Mesenchymal stem cell (in vitro differentiated cells and primary cell): ENCODE measurements around the gene LRRC71.

Experiments used
- DNase-seq: peaks from one replicate; pipeline ENCODE4 v3.0.0-alpha.2; 2013
- H2AFZ ChIP-seq: one replicate; pipeline ENCODE4 v1.6.1; 2013; ENCODE audit warnings: low read depth, mild to moderate bottlenecking, control low read depth, inconsistent platforms, low read length, moderate library complexity
- H2AK5ac ChIP-seq: 2 replicates; pipeline ENCODE4 v1.6.1; 2013; ENCODE audit warnings: low read length, moderate library complexity, mild to moderate bottlenecking, inconsistent platforms; ENCODE audit not compliant: severe bottlenecking
- H2BK120ac ChIP-seq: one replicate; pipeline ENCODE4 v1.6.1; 2013; ENCODE audit warnings: low read depth, mild to moderate bottlenecking, inconsistent platforms, low read length, moderate library complexity
- H2BK12ac ChIP-seq, 2 experiments: one replicate each; pipeline ENCODE4 v1.6.1; 2013; ENCODE audit warnings: inconsistent platforms in 2 of 2, low read length in 2 of 2, mild to moderate bottlenecking in 2 of 2, moderate library complexity in 2 of 2, control low read depth in 1 of 2
- H2BK15ac ChIP-seq: one replicate; pipeline ENCODE4 v1.6.1; 2013; ENCODE audit warnings: mild to moderate bottlenecking, low read depth, inconsistent platforms; ENCODE audit not compliant: poor library complexity, severe bottlenecking
- H2BK5ac ChIP-seq: 2 replicates; pipeline ENCODE4 v1.6.1; 2013; ENCODE audit warnings: low read depth, mild to moderate bottlenecking, low read length, control low read depth, inconsistent platforms; ENCODE audit not compliant: poor library complexity, severe bottlenecking
- H3K14ac ChIP-seq, 2 experiments: one replicate each; pipeline ENCODE4 v1.6.1; 2013; ENCODE audit warnings: inconsistent platforms in 2 of 2, low read length in 2 of 2, control low read depth in 1 of 2, mild to moderate bottlenecking in 1 of 2, moderate library complexity in 1 of 2
- H3K18ac ChIP-seq, 2 experiments: one replicate each; pipeline ENCODE4 v1.6.1; 2013; ENCODE audit warnings: inconsistent platforms in 2 of 2, low read length in 2 of 2, control low read depth in 1 of 2, low read depth in 1 of 2, mild to moderate bottlenecking in 1 of 2
- H3K23ac ChIP-seq, 2 experiments: one replicate each; pipeline ENCODE4 v1.6.1; 2013; ENCODE audit warnings: inconsistent platforms in 2 of 2, low read length in 2 of 2, mild to moderate bottlenecking in 2 of 2, moderate library complexity in 2 of 2, control low read depth in 1 of 2
- H3K27ac ChIP-seq: 2 replicates; pipeline ENCODE4 v1.5.1; 2013; ENCODE audit warnings: mild to moderate bottlenecking, moderate library complexity, low read length, control low read depth, inconsistent platforms; ENCODE audit not compliant: poor library complexity, severe bottlenecking
- H3K27me3 ChIP-seq, 2 experiments: 2 replicates each; pipeline versions ENCODE4 v1.6.1 to v1.7.0; 2013; ENCODE audit warnings: low read length in 2 of 2, mild to moderate bottlenecking in 2 of 2, moderate library complexity in 2 of 2, control low read depth in 1 of 2, inconsistent platforms in 1 of 2; ENCODE audit not compliant: control insufficient read depth in 1 of 2, insufficient read depth in 1 of 2
- H3K36me3 ChIP-seq, 2 experiments: 2 replicates each; pipeline versions ENCODE4 v1.6.1 to v1.7.0; 2013; ENCODE audit warnings: low read length in 2 of 2, control low read depth in 1 of 2, inconsistent platforms in 1 of 2, low read depth in 1 of 2, mild to moderate bottlenecking in 1 of 2; ENCODE audit not compliant: insufficient read depth in 2 of 2, control insufficient read depth in 1 of 2
- H3K4ac ChIP-seq, 2 experiments: one replicate each; pipeline ENCODE4 v1.6.1; 2013; ENCODE audit warnings: inconsistent platforms in 2 of 2, low read length in 2 of 2, mild to moderate bottlenecking in 2 of 2, moderate library complexity in 2 of 2, control low read depth in 1 of 2, low read depth in 1 of 2
- H3K4me1 ChIP-seq: 2 replicates; pipeline ENCODE4 v1.6.1; 2013; ENCODE audit warnings: low read depth, low read length, control low read depth; ENCODE audit not compliant: control insufficient read depth, insufficient read depth
- H3K4me2 ChIP-seq: 2 replicates; pipeline ENCODE4 v1.6.1; 2013; ENCODE audit warnings: low read length, mild to moderate bottlenecking, inconsistent platforms; ENCODE audit not compliant: poor library complexity, severe bottlenecking
- H3K4me3 ChIP-seq, 2 experiments: 2 replicates each; pipeline versions ENCODE4 v1.5.1 to v1.7.0; 2013; ENCODE audit warnings: low read length in 2 of 2, mild to moderate bottlenecking in 2 of 2, control low read depth in 1 of 2, low read depth in 1 of 2; ENCODE audit not compliant: insufficient read depth in 1 of 2
- H3K79me1 ChIP-seq: replicated peaks from 2 replicates; pipeline ENCODE4 v1.6.1; 2013; ENCODE audit warnings: mild to moderate bottlenecking, control low read depth, low read length, inconsistent platforms; ENCODE audit not compliant: poor library complexity, severe bottlenecking
- H3K9ac ChIP-seq: 2 replicates; pipeline ENCODE4 v1.7.0; 2013; ENCODE audit warnings: mild to moderate bottlenecking, low read length, moderate library complexity
- H3K9me3 ChIP-seq: 2 replicates; pipeline ENCODE4 v1.7.0; 2013; ENCODE audit warnings: mild to moderate bottlenecking, low read length; ENCODE audit not compliant: control insufficient read depth
- H4K8ac ChIP-seq: one replicate; pipeline ENCODE4 v1.6.1; 2013; ENCODE audit warnings: inconsistent platforms, mild to moderate bottlenecking, low read length, moderate library complexity
- H4K91ac ChIP-seq: one replicate; pipeline ENCODE4 v1.6.1; 2013; ENCODE audit warnings: mild to moderate bottlenecking, low read length, inconsistent platforms
- WGBS: methylation state at CpG from one replicate; pipeline ENCODE4 v1.1.7; 2013; ENCODE audit warnings: mixed read lengths; 5-methylcytosine and 5-hydroxymethylcytosine counted together

LRRC71 gene

GRCh38 chr1:156908955-156909354, 11.5 kb upstream of the LRRC71 start:
- WGBS = 94% methylated on average over 9 of the region's 10 CpGs
- no peak overlapping the region for H2BK12ac ChIP-seq
- peaks cover 0 to 79% of the 10 kb centered on the region in 2 experiments for H3K36me3 ChIP-seq
- H2BK5ac ChIP-seq = no peak overlapping the region
- H4K91ac ChIP-seq = peak overlapping the region; percentile 58
- no peak overlapping the region for H3K18ac ChIP-seq
- no peak overlapping the region for H3K14ac ChIP-seq
- H4K8ac ChIP-seq = no peak overlapping the region
- H3K27me3 ChIP-seq = no peaks in the 10 kb centered on the region
- no peak for DNase-seq
- no peak overlapping the region for H2AFZ ChIP-seq
- H3K4me2 ChIP-seq = no peak overlapping the region
- peaks cover 34% of the 10 kb centered on the region for H3K79me1 ChIP-seq
- no peak overlapping the region for H3K4ac ChIP-seq
- H3K4me3 ChIP-seq = no peak overlapping the region
- H3K4me1 ChIP-seq = peaks cover 34% of the 10 kb centered on the region
- no peak overlapping the region for H3K23ac ChIP-seq
- H2BK15ac ChIP-seq = no peak overlapping the region
- no peaks in the 10 kb centered on the region for H3K9me3 ChIP-seq
- H3K9ac ChIP-seq = no peak overlapping the region
- H2AK5ac ChIP-seq = no peak overlapping the region
- no peak overlapping the region for H2BK120ac ChIP-seq
- H3K27ac ChIP-seq = no peak overlapping the region

GRCh38 chr1:156909671-156910070, 10.8 kb upstream of the LRRC71 start:
- H3K18ac ChIP-seq = peak overlapping the region in 1 of 2 experiments; percentile 55
- H3K14ac ChIP-seq = no peak overlapping the region
- no peaks in the 10 kb centered on the region for H3K27me3 ChIP-seq
- H3K4me3 ChIP-seq = no peak overlapping the region
- H3K4me2 ChIP-seq = no peak overlapping the region
- no peak for DNase-seq
- no peak overlapping the region for H2BK120ac ChIP-seq
- no peak overlapping the region for H2BK15ac ChIP-seq
- H3K36me3 ChIP-seq = peaks cover 0 to 82% of the 10 kb centered on the region in 2 experiments
- no peak overlapping the region for H2BK5ac ChIP-seq
- no peak overlapping the region for H3K4ac ChIP-seq
- H2AFZ ChIP-seq = no peak overlapping the region
- H2BK12ac ChIP-seq = peak overlapping the region in 1 of 2 experiments; percentile 5
- H3K4me1 ChIP-seq = peaks cover 41% of the 10 kb centered on the region
- H4K91ac ChIP-seq = peak overlapping the region; percentile 14
- H3K79me1 ChIP-seq = peaks cover 30% of the 10 kb centered on the region
- no peak overlapping the region for H4K8ac ChIP-seq
- no peak overlapping the region for H2AK5ac ChIP-seq
- H3K9me3 ChIP-seq = no peaks in the 10 kb centered on the region
- WGBS = 100% methylated on average over 5 of the region's 5 CpGs
- H3K27ac ChIP-seq = no peak overlapping the region
- no peak overlapping the region for H3K9ac ChIP-seq
- no peak overlapping the region for H3K23ac ChIP-seq

GRCh38 chr1:156910309-156910782, 10.1 kb upstream of the LRRC71 start:
- no peak overlapping the region for H4K8ac ChIP-seq
- H3K27ac ChIP-seq = no peak overlapping the region
- no peak overlapping the region for H3K9ac ChIP-seq
- 58% methylated on average over 8 of the region's 18 CpGs for WGBS
- no peak overlapping the region for H3K23ac ChIP-seq
- no peak overlapping the region for H2AFZ ChIP-seq
- H3K27me3 ChIP-seq = no peaks in the 10 kb centered on the region
- no peak overlapping the region for H3K14ac ChIP-seq
- H3K4me3 ChIP-seq = no peak overlapping the region
- H3K4ac ChIP-seq = no peak overlapping the region
- no peak for DNase-seq
- no peaks in the 10 kb centered on the region for H3K9me3 ChIP-seq
- peaks cover 28% of the 10 kb centered on the region for H3K79me1 ChIP-seq
- H3K36me3 ChIP-seq = peaks cover 0 to 82% of the 10 kb centered on the region in 2 experiments
- H2BK120ac ChIP-seq = no peak overlapping the region
- no peak overlapping the region for H2AK5ac ChIP-seq
- H3K4me2 ChIP-seq = no peak overlapping the region
- H2BK15ac ChIP-seq = peak overlapping the region; percentile 78
- no peak overlapping the region for H2BK5ac ChIP-seq
- peak overlapping the region; percentile 52 for H4K91ac ChIP-seq
- H2BK12ac ChIP-seq = peak overlapping the region in 1 of 2 experiments; percentile 7
- H3K4me1 ChIP-seq = peaks cover 41% of the 10 kb centered on the region
- H3K18ac ChIP-seq = peak overlapping the region in 1 of 2 experiments; percentile 24

GRCh38 chr1:156911577-156912298, 8.7 kb upstream of the LRRC71 start:
- no peak overlapping the region for H2BK15ac ChIP-seq
- H3K4me1 ChIP-seq = peaks cover 34% of the 10 kb centered on the region
- DNase-seq = no peak
- H3K4me3 ChIP-seq = no peak overlapping the region
- H3K14ac ChIP-seq = no peak overlapping the region
- no peak overlapping the region for H2AFZ ChIP-seq
- peak overlapping the region; percentile 63 for H4K8ac ChIP-seq
- no peak overlapping the region for H3K9ac ChIP-seq
- H4K91ac ChIP-seq = peak overlapping the region; percentile 36
- no peak overlapping the region for H2BK5ac ChIP-seq
- H3K9me3 ChIP-seq = no peaks in the 10 kb centered on the region
- no peak overlapping the region for H3K23ac ChIP-seq
- WGBS = 64% methylated on average over 3 of the region's 6 CpGs
- peaks cover 0 to 73% of the 10 kb centered on the region in 2 experiments for H3K36me3 ChIP-seq
- H2AK5ac ChIP-seq = no peak overlapping the region
- H3K18ac ChIP-seq = no peak overlapping the region
- H2BK120ac ChIP-seq = no peak overlapping the region
- H2BK12ac ChIP-seq = no peak overlapping the region
- H3K79me1 ChIP-seq = peaks cover 15% of the 10 kb centered on the region
- H3K4ac ChIP-seq = peak overlapping the region in 1 of 2 experiments; percentile 54
- no peak overlapping the region for H3K27ac ChIP-seq
- H3K27me3 ChIP-seq = no peaks in the 10 kb centered on the region
- no peak overlapping the region for H3K4me2 ChIP-seq
